Measurements from ENCODE around the gene GSDMA. TPM values are rescaled to one million over a fixed set of nuclear protein-coding genes. Genes with fewer than 3 reads are reported as not detected.

Gene GSDMA
- total RNA-seq, 1 donor from 2014 or later = not detected

DNA sequence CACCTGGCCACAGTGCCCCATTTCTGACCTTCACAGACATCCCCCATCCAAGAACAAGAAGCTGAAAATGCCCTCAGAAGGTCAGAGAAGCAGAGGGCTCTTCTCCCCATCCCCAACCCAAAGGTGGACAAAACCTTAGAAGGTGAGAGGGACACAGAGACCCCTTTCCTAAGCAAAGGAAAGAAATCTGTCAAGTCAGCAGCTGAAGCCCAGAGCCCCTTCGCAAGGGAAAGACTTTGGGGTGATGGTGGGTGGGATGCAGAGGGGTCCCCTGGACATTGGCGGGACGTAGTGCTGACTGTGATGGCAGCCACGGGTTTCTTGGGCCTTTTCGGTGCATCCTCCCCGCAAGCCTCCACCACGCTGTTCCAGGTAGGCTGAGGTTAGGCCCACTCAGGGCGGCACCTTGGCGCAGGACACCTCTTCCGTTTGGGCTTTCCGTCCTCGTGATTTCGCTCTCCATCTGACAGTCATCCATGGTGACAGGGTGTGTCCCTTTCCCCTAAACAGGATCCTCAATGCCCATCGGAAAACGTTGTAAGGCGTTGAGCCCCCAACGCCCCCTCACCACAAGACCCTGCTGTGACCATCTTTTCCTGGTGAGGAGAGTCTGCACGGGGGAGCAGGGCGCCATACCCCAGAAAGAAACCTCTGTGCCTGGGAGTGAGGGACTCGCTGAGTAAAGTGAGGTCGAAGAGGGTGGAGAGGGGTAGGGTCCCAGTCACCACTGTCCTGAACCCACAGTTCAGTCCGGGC lies 10.7 kb upstream of the GSDMA start:
- H3K36me3 Mint-ChIP-seq (ENCODE audit: low read depth) = no peaks in the 10 kb centered on the region
- no peak for DNase-seq (ENCODE audit: low read depth, low spot score)
- no peak overlapping the region for H3K4me3 Mint-ChIP-seq
- TF ChIP-seq, protein P1, sequence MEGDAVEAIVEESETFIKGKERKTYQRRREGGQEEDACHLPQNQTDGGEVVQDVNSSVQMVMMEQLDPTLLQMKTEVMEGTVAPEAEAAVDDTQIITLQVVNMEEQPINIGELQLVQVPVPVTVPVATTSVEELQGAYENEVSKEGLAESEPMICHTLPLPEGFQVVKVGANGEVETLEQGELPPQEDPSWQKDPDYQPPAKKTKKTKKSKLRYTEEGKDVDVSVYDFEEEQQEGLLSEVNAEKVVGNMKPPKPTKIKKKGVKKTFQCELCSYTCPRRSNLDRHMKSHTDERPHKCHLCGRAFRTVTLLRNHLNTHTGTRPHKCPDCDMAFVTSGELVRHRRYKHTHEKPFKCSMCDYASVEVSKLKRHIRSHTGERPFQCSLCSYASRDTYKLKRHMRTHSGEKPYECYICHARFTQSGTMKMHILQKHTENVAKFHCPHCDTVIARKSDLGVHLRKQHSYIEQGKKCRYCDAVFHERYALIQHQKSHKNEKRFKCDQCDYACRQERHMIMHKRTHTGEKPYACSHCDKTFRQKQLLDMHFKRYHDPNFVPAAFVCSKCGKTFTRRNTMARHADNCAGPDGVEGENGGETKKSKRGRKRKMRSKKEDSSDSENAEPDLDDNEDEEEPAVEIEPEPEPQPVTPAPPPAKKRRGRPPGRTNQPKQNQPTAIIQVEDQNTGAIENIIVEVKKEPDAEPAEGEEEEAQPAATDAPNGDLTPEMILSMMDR (conservative IDR thresholded peaks at IDR 0.05) = no peak
- peaks cover 35% of the 10 kb centered on the region for H3K4me1 Mint-ChIP-seq
- H3K9me3 Mint-ChIP-seq = no peaks in the 10 kb centered on the region
- no peak overlapping the region for H3K27ac Mint-ChIP-seq (ENCODE audit: unreplicated experiment)
- H3K27me3 Mint-ChIP-seq (ENCODE audit: low read depth) = no peaks in the 10 kb centered on the region

DNA sequence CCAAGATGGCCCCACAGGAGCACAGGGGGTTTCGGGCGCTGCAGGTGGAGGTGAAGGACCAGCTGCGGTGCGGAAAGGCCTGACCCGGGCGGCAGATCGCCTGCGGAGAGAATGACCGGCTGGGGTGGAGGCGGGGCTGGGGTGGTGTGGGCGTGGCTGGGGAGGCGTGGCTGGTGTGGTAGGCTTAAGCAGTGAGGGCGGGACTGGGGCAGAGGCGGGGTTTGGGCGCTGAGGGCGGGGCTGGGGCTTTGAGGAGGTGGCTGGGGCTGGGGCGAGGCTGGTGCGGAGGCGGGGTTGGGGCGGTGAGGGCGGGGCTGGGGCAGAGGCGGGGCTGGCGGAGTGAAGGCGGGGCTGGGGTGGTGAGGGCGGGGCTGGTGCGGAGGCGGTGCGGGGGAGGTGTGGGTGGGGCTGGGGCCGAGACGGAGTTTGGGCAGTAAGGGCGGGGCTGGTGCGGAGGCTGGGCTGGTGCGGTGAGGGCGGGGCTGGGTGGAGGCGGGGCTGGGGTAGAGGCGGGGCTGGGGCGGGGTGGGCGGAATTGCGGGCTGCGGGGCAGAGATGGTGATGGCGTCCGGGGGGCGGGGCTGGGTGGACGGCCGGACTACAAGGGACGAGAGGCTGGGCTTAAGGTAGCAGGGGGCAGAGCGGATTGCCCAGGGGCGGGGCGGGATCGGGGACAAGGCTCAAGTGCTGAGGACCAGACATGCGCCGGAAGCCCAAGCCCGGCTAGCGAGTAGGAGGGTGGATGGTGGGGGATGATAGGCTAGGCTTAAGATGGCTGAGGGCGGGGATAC lies 9.9 kb upstream of the GSDMA start:
- H3K27me3 Mint-ChIP-seq (ENCODE audit: low read depth) = no peaks in the 10 kb centered on the region
- peak overlapping the region; percentile 68 for H3K4me3 Mint-ChIP-seq
- H3K27ac Mint-ChIP-seq (ENCODE audit: unreplicated experiment) = peak overlapping the region; percentile 35
- H3K36me3 Mint-ChIP-seq (ENCODE audit: low read depth) = no peaks in the 10 kb centered on the region
- TF ChIP-seq, protein P1 (conservative IDR thresholded peaks at IDR 0.05) = no peak
- DNase-seq (ENCODE audit: low read depth, low spot score) = peak; percentile 91
- peaks cover 29% of the 10 kb centered on the region for H3K4me1 Mint-ChIP-seq
- H3K9me3 Mint-ChIP-seq = no peaks in the 10 kb centered on the region

DNA sequence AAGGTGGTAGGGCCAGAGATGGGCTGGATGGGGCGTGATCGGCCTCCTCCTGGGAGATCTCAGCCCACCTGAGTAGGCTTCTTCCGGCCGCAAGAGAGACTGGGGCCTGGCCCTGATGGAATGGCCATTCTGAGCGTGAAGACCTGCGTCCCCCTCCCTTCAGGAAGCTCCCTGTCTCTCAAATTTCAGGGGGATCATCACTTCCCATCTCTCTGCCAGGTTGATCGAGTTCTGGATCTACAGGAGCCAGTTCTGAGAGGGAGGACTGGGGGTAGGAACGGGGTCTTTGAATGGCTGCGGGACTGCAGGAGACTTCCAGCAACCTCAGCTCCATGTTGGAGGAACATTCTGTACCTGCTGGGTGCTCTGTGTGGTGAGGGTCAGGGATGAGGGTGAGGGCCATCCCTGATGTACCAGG lies 9.3 kb upstream of the GSDMA start:
- no peaks in the 10 kb centered on the region for H3K9me3 Mint-ChIP-seq
- TF ChIP-seq, protein P1 (conservative IDR thresholded peaks at IDR 0.05) = no peak
- H3K27ac Mint-ChIP-seq (ENCODE audit: unreplicated experiment) = peak overlapping the region; percentile 35
- DNase-seq (ENCODE audit: low read depth, low spot score) = no peak
- no peaks in the 10 kb centered on the region for H3K36me3 Mint-ChIP-seq (ENCODE audit: low read depth)
- H3K27me3 Mint-ChIP-seq (ENCODE audit: low read depth) = no peaks in the 10 kb centered on the region
- H3K4me1 Mint-ChIP-seq = peaks cover 26% of the 10 kb centered on the region
- peak overlapping the region; percentile 68 for H3K4me3 Mint-ChIP-seq

DNA sequence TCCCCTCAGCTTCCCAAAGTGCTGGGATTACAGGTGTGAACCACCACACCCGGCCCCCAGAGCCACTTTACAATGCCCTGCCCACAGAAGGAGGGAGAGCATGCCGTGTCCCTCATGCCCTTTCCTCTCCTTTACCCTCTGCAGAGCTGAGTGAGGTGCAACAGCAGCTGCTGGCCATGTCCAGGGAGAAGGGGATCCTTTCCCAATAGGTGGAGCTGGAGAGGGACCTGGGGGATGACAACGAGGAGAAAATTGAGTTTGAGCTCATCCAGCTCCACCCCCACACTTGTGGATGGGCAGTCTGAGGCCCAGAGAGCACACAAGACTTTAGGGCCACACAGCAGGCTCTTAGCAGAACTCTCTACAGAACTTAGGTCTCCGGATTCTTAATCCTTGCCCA lies 7.9 kb upstream of the GSDMA start:
- Mint-ChIP-seq H3K27ac (ENCODE audit: unreplicated experiment) (no peak overlapping the region), H3K4me3 (no peak overlapping the region), H3K4me1 (peaks cover 17% of the 10 kb centered on the region), H3K9me3 (no peaks in the 10 kb centered on the region), H3K36me3 (ENCODE audit: low read depth) (no peaks in the 10 kb centered on the region), H3K27me3 (ENCODE audit: low read depth) (no peaks in the 10 kb centered on the region)
- TF ChIP-seq, protein P1 (conservative IDR thresholded peaks at IDR 0.05) = no peak
- no peak for DNase-seq (ENCODE audit: low read depth, low spot score)

DNA sequence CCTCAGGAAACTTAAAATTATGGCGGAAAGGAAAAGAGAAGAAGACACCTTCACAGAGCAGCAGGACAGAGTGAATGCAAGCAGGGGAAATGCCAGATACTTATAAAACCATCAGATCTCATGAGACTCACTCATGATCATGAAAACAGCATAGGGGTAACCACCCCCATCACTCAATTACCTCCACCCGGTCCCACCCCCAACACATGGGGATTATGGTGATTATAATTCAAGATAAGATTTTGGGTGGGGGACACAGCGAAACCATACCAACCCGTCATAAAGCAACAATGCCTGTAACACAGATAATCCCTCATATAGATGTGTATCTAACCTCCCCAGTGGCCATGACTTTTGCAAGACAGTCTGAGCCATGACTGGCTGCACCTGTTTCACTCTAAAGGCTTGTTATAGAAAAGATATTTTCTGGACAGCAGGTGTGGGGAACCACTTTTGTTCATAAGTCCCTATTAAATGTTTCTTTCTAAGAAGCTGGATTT lies 7.0 kb upstream of the GSDMA start:
- H3K27me3 Mint-ChIP-seq (ENCODE audit: low read depth) = peaks cover 2% of the 10 kb centered on the region
- no peaks in the 10 kb centered on the region for H3K36me3 Mint-ChIP-seq (ENCODE audit: low read depth)
- H3K27ac Mint-ChIP-seq (ENCODE audit: unreplicated experiment) = no peak overlapping the region
- H3K9me3 Mint-ChIP-seq = no peaks in the 10 kb centered on the region
- H3K4me3 Mint-ChIP-seq = no peak overlapping the region
- DNase-seq (ENCODE audit: low read depth, low spot score) = no peak
- H3K4me1 Mint-ChIP-seq = peaks cover 17% of the 10 kb centered on the region
- TF ChIP-seq, protein P1 (conservative IDR thresholded peaks at IDR 0.05) = no peak
